ENCODE results near the gene NSFL1C. TPM values are rescaled to one million over a fixed set of nuclear protein-coding genes. Genes with fewer than 3 reads are reported as not detected.
A peak's percentile ranks its signal among the peaks of the same experiment; 100 is the strongest.

NSFL1C gene
- polyA plus RNA-seq, 1 of the 3 experiments (the other 2 are of a cell fraction), result 45.9 TPM

DNA sequence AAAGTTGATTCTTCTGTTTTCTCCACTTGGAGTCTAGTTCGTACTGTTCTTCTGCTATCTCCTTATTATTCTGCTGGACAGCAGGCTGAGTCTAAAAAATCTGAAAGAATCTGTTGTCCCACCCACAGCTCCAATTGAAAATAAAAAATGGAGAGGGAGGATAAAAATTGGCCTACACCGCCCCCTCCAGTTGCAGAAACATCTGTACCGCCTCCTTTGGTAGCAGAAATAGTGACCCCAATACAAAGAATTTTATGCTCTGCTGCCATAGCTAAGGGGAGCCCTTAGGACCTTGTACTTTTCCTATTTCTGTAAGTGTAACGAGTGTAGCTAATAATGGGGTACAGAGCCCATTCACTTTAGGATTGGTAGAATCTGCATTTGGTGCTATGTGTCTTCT lies 68.9 kb downstream of the NSFL1C start:
- DNase-seq, result no peak
- no peak overlapping the region for H3K4me3 ChIP-seq (ENCODE audit: low read depth in 2 of 2, low read length in 1 of 2)
- H3K9me2 ChIP-seq, result no peaks in the 10 kb centered on the region
- no peaks in the 10 kb centered on the region for H3K27me3 ChIP-seq (ENCODE audit: insufficient read depth)
- H3K9ac ChIP-seq, result no peak overlapping the region
- WGBS (ENCODE audit: low lambda C conversion rate), result 81% methylated on average over 4 of the region's 4 CpGs
- no peaks in the 10 kb centered on the region for H4K20me1 ChIP-seq (ENCODE audit: insufficient read depth)
- no peaks in the 10 kb centered on the region for H3K9me3 ChIP-seq
- H3K4me1 ChIP-seq (ENCODE audit: control insufficient read depth in 1 of 2, insufficient read depth in 2 of 2, low read depth in 1 of 2, low read length in 1 of 2), result peaks cover 12 to 17% of the 10 kb centered on the region in 2 experiments; a peak in 3 of 4 replicates
- H3K79me2 ChIP-seq (ENCODE audit: insufficient read depth), result peaks cover 5% of the 10 kb centered on the region; the same call in 1 of the 2 replicates
- no peak for TF ChIP-seq RCOR1 (IDR thresholded peaks at IDR 0.05; ENCODE audit: low read length)
- no peak for TF ChIP-seq GATA2 (CRISPR knock-in tag; IDR thresholded peaks at IDR 0.05)
- TF ChIP-seq, protein P1, sequence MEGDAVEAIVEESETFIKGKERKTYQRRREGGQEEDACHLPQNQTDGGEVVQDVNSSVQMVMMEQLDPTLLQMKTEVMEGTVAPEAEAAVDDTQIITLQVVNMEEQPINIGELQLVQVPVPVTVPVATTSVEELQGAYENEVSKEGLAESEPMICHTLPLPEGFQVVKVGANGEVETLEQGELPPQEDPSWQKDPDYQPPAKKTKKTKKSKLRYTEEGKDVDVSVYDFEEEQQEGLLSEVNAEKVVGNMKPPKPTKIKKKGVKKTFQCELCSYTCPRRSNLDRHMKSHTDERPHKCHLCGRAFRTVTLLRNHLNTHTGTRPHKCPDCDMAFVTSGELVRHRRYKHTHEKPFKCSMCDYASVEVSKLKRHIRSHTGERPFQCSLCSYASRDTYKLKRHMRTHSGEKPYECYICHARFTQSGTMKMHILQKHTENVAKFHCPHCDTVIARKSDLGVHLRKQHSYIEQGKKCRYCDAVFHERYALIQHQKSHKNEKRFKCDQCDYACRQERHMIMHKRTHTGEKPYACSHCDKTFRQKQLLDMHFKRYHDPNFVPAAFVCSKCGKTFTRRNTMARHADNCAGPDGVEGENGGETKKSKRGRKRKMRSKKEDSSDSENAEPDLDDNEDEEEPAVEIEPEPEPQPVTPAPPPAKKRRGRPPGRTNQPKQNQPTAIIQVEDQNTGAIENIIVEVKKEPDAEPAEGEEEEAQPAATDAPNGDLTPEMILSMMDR (IDR thresholded peaks at IDR 0.05), result peak; percentile 28; the same call in 1 of the 2 replicates
- TF ChIP-seq YY1 (IDR thresholded peaks at IDR 0.05; ENCODE audit: low read depth), result no peak
- TF ChIP-seq TEAD4 (IDR thresholded peaks at IDR 0.05; ENCODE audit: borderline replicate concordance, insufficient read depth), result no peak
- TF ChIP-seq TAF1 (IDR thresholded peaks at IDR 0.05; ENCODE audit: borderline replicate concordance, low read depth, low read length), result no peak
- TF ChIP-seq RAD21 (IDR thresholded peaks at IDR 0.05; ENCODE audit: low read length), result peak; percentile 24; the same call in 1 of the 2 replicates
- TF ChIP-seq, protein P2, sequence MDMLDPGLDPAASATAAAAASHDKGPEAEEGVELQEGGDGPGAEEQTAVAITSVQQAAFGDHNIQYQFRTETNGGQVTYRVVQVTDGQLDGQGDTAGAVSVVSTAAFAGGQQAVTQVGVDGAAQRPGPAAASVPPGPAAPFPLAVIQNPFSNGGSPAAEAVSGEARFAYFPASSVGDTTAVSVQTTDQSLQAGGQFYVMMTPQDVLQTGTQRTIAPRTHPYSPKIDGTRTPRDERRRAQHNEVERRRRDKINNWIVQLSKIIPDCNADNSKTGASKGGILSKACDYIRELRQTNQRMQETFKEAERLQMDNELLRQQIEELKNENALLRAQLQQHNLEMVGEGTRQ (IDR thresholded peaks at IDR 0.05; ENCODE audit: borderline replicate concordance, low read depth, low read length), result no peak
- no peak for TF ChIP-seq TCF12 (IDR thresholded peaks at IDR 0.05)
- TF ChIP-seq MEF2A (IDR thresholded peaks at IDR 0.05; ENCODE audit: borderline replicate concordance, low read depth), result no peak
- no peak for TF ChIP-seq FOXJ3 (CRISPR knock-in tag; IDR thresholded peaks at IDR 0.05)
- peaks cover 7% of the 10 kb centered on the region for H3F3A ChIP-seq (replicated peaks; ENCODE audit: insufficient read depth)
- POLR2A ChIA-PET, result no interaction called here
- no peaks in the 10 kb centered on the region for H3K36me3 ChIP-seq (replicated peaks in 1 of 2; ENCODE audit: control insufficient read depth in 1 of 2, insufficient read depth in 2 of 2, low read length in 1 of 2)
- H2AFZ ChIP-seq (ENCODE audit: low read depth), result no peak overlapping the region
- CTCF ChIA-PET, result interaction anchor here (0.7 to 2.3 kb wide), 5 partner anchors 22 to 85 kb away, joined by 3 to 12 read pairs (median 4); partner anchors contain the start of gene NSFL1C
- no peak overlapping the region for H3K27ac ChIP-seq (ENCODE audit: low read depth in 2 of 2, low read length in 1 of 2)
- no peak overlapping the region for H3K4me2 ChIP-seq

DNA sequence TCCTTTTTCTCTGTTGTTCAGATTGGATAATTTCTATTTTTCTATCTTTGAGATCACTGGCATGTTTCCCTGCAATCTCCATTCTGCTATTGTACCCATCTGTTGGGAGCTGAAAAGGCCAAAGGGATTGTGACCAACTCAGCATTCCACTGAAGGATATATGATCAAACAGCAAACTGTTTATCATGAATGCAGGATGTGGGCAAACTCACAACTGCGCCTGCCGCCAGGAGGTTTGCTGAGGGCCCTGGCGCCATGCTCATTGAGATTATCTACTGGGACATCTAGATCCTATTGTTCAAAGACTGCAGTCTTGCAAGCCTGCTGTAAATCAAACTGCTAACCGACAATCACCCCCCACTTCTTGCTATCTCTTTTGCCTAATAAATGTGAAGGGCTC lies 69.9 kb downstream of the NSFL1C start:
- no peak overlapping the region for H3K4me2 ChIP-seq
- H4K20me1 ChIP-seq (ENCODE audit: insufficient read depth), result peaks cover 6% of the 10 kb centered on the region; the same call in 1 of the 2 replicates
- no peaks in the 10 kb centered on the region for H3K36me3 ChIP-seq (replicated peaks in 1 of 2; ENCODE audit: control insufficient read depth in 1 of 2, insufficient read depth in 2 of 2, low read length in 1 of 2)
- ChIA-PET POLR2A (no interaction called here), CTCF (interaction anchor here (2.1 to 2.3 kb wide), 2 partner anchors 41 to 71 kb away, joined by 7 to 12 read pairs; partner anchors contain the start of gene NSFL1C)
- no peaks in the 10 kb centered on the region for H3K9me2 ChIP-seq
- 0 out of 2 replicates have a peak overlapping the region, but pooled peaks have one; percentile 66 for H2AFZ ChIP-seq (ENCODE audit: low read depth)
- H3F3A ChIP-seq (replicated peaks; ENCODE audit: insufficient read depth), result peaks cover 7% of the 10 kb centered on the region
- H3K27me3 ChIP-seq (ENCODE audit: insufficient read depth), result no peaks in the 10 kb centered on the region
- H3K27ac ChIP-seq (ENCODE audit: low read depth in 2 of 2, low read length in 1 of 2), result peak overlapping the region; percentile 9 to 42; a peak in 3 of 4 replicates
- DNase-seq, result no peak
- H3K4me3 ChIP-seq (ENCODE audit: low read depth in 2 of 2, low read length in 1 of 2), result no peak overlapping the region
- no peak overlapping the region for H3K9ac ChIP-seq
- WGBS (ENCODE audit: low lambda C conversion rate), result 42% methylated on average over 4 of the region's 4 CpGs
- peaks cover 15% of the 10 kb centered on the region for H3K79me2 ChIP-seq (ENCODE audit: insufficient read depth)
- H3K9me3 ChIP-seq, result no peaks in the 10 kb centered on the region
- H3K4me1 ChIP-seq (ENCODE audit: control insufficient read depth in 1 of 2, insufficient read depth in 2 of 2, low read depth in 1 of 2, low read length in 1 of 2), result peaks cover 17 to 18% of the 10 kb centered on the region in 2 experiments; a peak in 3 of 4 replicates
- no peak for TF ChIP-seq EZH2phosphoT487 (IDR thresholded peaks at IDR 0.05; ENCODE audit: borderline replicate concordance, low read depth)
- TF ChIP-seq, protein P3, sequence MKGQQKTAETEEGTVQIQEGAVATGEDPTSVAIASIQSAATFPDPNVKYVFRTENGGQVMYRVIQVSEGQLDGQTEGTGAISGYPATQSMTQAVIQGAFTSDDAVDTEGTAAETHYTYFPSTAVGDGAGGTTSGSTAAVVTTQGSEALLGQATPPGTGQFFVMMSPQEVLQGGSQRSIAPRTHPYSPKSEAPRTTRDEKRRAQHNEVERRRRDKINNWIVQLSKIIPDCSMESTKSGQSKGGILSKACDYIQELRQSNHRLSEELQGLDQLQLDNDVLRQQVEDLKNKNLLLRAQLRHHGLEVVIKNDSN (IDR thresholded peaks at IDR 0.05; ENCODE audit: borderline replicate concordance, low read depth), result no peak
- no peak for TF ChIP-seq FOXJ3 (CRISPR knock-in tag; IDR thresholded peaks at IDR 0.05)
- TF ChIP-seq, protein P4, sequence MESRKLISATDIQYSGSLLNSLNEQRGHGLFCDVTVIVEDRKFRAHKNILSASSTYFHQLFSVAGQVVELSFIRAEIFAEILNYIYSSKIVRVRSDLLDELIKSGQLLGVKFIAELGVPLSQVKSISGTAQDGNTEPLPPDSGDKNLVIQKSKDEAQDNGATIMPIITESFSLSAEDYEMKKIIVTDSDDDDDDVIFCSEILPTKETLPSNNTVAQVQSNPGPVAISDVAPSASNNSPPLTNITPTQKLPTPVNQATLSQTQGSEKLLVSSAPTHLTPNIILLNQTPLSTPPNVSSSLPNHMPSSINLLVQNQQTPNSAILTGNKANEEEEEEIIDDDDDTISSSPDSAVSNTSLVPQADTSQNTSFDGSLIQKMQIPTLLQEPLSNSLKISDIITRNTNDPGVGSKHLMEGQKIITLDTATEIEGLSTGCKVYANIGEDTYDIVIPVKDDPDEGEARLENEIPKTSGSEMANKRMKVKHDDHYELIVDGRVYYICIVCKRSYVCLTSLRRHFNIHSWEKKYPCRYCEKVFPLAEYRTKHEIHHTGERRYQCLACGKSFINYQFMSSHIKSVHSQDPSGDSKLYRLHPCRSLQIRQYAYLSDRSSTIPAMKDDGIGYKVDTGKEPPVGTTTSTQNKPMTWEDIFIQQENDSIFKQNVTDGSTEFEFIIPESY (IDR thresholded peaks at IDR 0.05; ENCODE audit: borderline replicate concordance, low read depth), result no peak
- no peak for TF ChIP-seq GATA2 (CRISPR knock-in tag; IDR thresholded peaks at IDR 0.05)
- TF ChIP-seq FOSL2 (IDR thresholded peaks at IDR 0.05; ENCODE audit: borderline replicate concordance, low read depth), result no peak
- no peak for TF ChIP-seq TAF1 (IDR thresholded peaks at IDR 0.05; ENCODE audit: borderline replicate concordance, low read depth, low read length)
- TF ChIP-seq SMC3 (IDR thresholded peaks at IDR 0.05; ENCODE audit: low read depth, low read length), result no peak
- TF ChIP-seq SIN3A (IDR thresholded peaks at IDR 0.05; ENCODE audit: borderline replicate concordance, low read depth, low read length), result no peak
- no peak for TF ChIP-seq GABPA (IDR thresholded peaks at IDR 0.05; ENCODE audit: low read depth)
- TF ChIP-seq TEAD4 (IDR thresholded peaks at IDR 0.05; ENCODE audit: borderline replicate concordance, insufficient read depth), result no peak
- no peak for TF ChIP-seq MEF2A (IDR thresholded peaks at IDR 0.05; ENCODE audit: borderline replicate concordance, low read depth)
- TF ChIP-seq EP300 (IDR thresholded peaks at IDR 0.05; ENCODE audit: borderline replicate concordance in 1 of 2, low read depth in 1 of 2, low read length in 1 of 2), result peak in 1 of 2 experiments; percentile 29; a peak in 1 of 4 replicates
- TF ChIP-seq, protein P5, sequence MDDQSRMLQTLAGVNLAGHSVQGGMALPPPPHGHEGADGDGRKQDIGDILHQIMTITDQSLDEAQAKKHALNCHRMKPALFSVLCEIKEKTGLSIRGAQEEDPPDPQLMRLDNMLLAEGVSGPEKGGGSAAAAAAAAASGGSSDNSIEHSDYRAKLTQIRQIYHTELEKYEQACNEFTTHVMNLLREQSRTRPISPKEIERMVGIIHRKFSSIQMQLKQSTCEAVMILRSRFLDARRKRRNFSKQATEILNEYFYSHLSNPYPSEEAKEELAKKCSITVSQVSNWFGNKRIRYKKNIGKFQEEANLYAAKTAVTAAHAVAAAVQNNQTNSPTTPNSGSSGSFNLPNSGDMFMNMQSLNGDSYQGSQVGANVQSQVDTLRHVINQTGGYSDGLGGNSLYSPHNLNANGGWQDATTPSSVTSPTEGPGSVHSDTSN (IDR thresholded peaks at IDR 0.05), result peak; percentile 37
